HepG2 (cell line): Measurements from ENCODE around the gene ZNF384. TPM values are rescaled to one million over a fixed set of nuclear protein-coding genes. Genes with fewer than 3 reads are reported as not detected.

Source experiments
- AGO1 ChIP-seq: fragments of 200-400 bp; formaldehyde crosslinking; IDR thresholded peaks from 2 replicates; pipeline ENCODE4 v1.6.1; 2017; ENCODE audit warnings: mild to moderate bottlenecking, low read depth, low read length, moderate library complexity; ENCODE audit not compliant: poor library complexity, severe bottlenecking
- ARNTL ChIP-seq: sonication (generic); formaldehyde crosslinking; IDR thresholded peaks from 2 replicates; pipeline ENCODE4 v1.4.0; 2020; ENCODE audit warnings: mild to moderate bottlenecking, missing genetic modification reagents
- GATA4 ChIP-seq: sonication (generic); IDR thresholded peaks from 2 replicates; pipeline ENCODE4 v1.6.1; 2016; ENCODE audit warnings: antibody characterized with exemption, low read depth, borderline replicate concordance
- GTF2F1 ChIP-seq: fragments of 150-350 bp; IDR thresholded peaks from 2 replicates; pipeline ENCODE4 v1.6.1; 2014; ENCODE audit warnings: low read length
- MBNL3 ChIP-seq: fragments of 250-450 bp; sonication (Bioruptor Pico); conservative IDR thresholded peaks from 2 replicates; pipeline ENCODE4 v1.8.0; 2022; ENCODE audit warnings: mild to moderate bottlenecking, inconsistent platforms
- ZFP62 ChIP-seq: sonication (generic); formaldehyde crosslinking; IDR thresholded peaks from 2 replicates; pipeline ENCODE4 v1.4.0; 2020; ENCODE audit warnings: missing genetic modification reagents
- ZNF121 ChIP-seq: sonication (generic); formaldehyde crosslinking; IDR thresholded peaks from 2 replicates; pipeline ENCODE4 v1.5.0; 2020; ENCODE audit warnings: mild to moderate bottlenecking, missing genetic modification reagents
- ZNF20 ChIP-seq: sonication (generic); formaldehyde crosslinking; IDR thresholded peaks from 2 replicates; pipeline ENCODE4 v1.4.0; 2020; ENCODE audit warnings: mild to moderate bottlenecking, moderate library complexity, missing genetic modification reagents
- ZNF614 ChIP-seq: IDR thresholded peaks from 2 replicates; pipeline ENCODE4 v1.6.1; 2018; ENCODE audit warnings: missing biosample characterization, missing genetic modification reagents, inconsistent platforms, borderline replicate concordance
- ZSCAN30 ChIP-seq: sonication (generic); formaldehyde crosslinking; IDR thresholded peaks from 2 replicates; pipeline ENCODE4 v1.5.0; 2020; ENCODE audit warnings: mild to moderate bottlenecking, missing genetic modification reagents
- polyA plus RNA-seq, 8 experiments: library from polyadenylated mRNA; depleted of rRNA in 3 of 8; stranded (reverse) in 7 of 8; unstranded in 1 of 8; fragments of >200 nt; fragmentation: Illumina TruSeq in 4 of 8; extraction: Trizol in 4 of 8; gene quantifications; 2 replicates each; pipeline versions ENCODE4 v1.2.1 to v1.2.3, GENCODE V29; 2011 to 2016; ENCODE audit warnings: low read depth in 4 of 8, missing spikeins in 1 of 8, mixed read lengths in 1 of 8; ENCODE audit not compliant: insufficient read depth in 1 of 8
- total RNA-seq, 5 experiments: library from RNA; depleted of rRNA; stranded (reverse); fragments of >200 nt; fragmentation: Illumina TruSeq; extraction: Trizol; gene quantifications; 2 replicates each; pipeline ENCODE4 v1.2.3, GENCODE V29; 2016; ENCODE audit warnings: low read depth in 1 of 5
- TF ChIP-seq, protein P1 (sequence below): sonication (generic); formaldehyde crosslinking; IDR thresholded peaks from 2 replicates; pipeline ENCODE4 v1.5.0; 2020; ENCODE audit warnings: mild to moderate bottlenecking, missing genetic modification reagents
- TF ChIP-seq, protein P2 (sequence below): IDR thresholded peaks from 2 replicates; pipeline ENCODE4 v1.6.1; 2018; ENCODE audit warnings: missing genetic modification reagents
- TF ChIP-seq, protein P3 (sequence below): sonication (generic); formaldehyde crosslinking; IDR thresholded peaks from 2 replicates; pipeline ENCODE4 v1.4.0; 2020; ENCODE audit warnings: mild to moderate bottlenecking, missing genetic modification reagents, borderline replicate concordance
- TF ChIP-seq, protein P4 (sequence below): sonication (generic); formaldehyde crosslinking; IDR thresholded peaks from 2 replicates; pipeline ENCODE4 v1.8.0; 2022; ENCODE audit warnings: mild to moderate bottlenecking, missing genetic modification reagents

The ZNF384 gene
- total and polyA plus RNA-seq, 2 of the 13 experiments (the other 11 are each of a cell fraction or from before 2014, with no cell fraction given), result 23.6 to 55.3 TPM

DNA sequence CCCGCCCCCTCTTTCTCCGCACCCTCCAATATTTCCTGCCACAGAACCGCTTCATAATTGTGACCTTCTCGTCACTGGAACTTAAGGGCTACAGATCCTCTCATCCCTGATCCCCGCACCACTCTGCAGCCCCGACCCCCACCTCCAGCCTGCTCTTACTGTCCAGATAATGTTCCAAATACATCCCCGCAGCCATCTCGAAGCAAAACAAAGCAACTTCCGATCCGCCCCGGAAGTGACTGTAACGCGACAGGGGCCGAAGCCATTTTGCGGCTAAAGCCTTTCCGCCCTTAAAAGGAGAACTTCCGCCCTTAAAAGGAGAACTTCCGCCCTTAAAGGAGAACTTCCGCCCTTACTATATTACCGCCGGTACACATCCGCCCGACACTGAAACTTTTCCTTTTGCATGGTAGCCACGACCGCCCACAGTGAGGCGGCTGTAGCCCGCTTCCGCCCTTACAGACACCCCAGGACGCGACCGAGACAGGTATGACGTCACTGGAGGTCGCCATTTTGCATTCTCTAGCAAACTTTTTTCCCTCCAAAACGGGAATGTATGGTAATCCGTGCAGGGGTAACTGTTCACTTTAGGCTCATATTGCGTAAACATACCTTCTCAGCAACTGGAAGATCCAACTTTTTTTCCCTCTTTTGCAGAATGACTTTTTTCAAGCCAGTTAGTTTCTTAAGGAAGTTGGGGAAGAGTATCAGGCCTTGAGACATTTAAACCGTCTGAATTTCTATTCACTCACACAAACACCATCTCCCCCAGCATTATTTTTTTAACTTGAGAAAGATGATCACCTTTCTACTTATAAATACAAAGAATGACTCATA lies 26.1 kb downstream of the ZNF384 start, which contains the start of gene ING4 (continued):
- TF ChIP-seq ZNF20 (no peak), ARNTL (CRISPR knock-in tag) (no peak), ZNF614 (CRISPR knock-in tag) (no peak; the same call in 1 of the 2 replicates), AGO1 (no peak), ZNF121 (no peak), ZSCAN30 (CRISPR knock-in tag) (0 out of 2 replicates have a peak, but pooled peaks have one; percentile 65), MBNL3 (CRISPR knock-in tag) (no peak), ZFP62 (CRISPR knock-in tag) (no peak), GTF2F1 (no peak), GATA4 (no peak)
- TF ChIP-seq, protein P1, sequence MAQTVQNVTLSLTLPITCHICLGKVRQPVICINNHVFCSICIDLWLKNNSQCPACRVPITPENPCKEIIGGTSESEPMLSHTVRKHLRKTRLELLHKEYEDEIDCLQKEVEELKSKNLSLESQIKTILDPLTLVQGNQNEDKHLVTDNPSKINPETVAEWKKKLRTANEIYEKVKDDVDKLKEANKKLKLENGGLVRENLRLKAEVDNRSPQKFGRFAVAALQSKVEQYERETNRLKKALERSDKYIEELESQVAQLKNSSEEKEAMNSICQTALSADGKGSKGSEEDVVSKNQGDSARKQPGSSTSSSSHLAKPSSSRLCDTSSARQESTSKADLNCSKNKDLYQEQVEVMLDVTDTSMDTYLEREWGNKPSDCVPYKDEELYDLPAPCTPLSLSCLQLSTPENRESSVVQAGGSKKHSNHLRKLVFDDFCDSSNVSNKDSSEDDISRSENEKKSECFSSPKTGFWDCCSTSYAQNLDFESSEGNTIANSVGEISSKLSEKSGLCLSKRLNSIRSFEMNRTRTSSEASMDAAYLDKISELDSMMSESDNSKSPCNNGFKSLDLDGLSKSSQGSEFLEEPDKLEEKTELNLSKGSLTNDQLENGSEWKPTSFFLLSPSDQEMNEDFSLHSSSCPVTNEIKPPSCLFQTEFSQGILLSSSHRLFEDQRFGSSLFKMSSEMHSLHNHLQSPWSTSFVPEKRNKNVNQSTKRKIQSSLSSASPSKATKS (CRISPR knock-in tag), result peak; percentile 88; the same call in 1 of the 2 replicates
- TF ChIP-seq, protein P2, sequence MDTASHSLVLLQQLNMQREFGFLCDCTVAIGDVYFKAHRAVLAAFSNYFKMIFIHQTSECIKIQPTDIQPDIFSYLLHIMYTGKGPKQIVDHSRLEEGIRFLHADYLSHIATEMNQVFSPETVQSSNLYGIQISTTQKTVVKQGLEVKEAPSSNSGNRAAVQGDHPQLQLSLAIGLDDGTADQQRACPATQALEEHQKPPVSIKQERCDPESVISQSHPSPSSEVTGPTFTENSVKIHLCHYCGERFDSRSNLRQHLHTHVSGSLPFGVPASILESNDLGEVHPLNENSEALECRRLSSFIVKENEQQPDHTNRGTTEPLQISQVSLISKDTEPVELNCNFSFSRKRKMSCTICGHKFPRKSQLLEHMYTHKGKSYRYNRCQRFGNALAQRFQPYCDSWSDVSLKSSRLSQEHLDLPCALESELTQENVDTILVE (CRISPR knock-in tag), result peak; percentile 72; the same call in 1 of the 2 replicates
- TF ChIP-seq, protein P3, sequence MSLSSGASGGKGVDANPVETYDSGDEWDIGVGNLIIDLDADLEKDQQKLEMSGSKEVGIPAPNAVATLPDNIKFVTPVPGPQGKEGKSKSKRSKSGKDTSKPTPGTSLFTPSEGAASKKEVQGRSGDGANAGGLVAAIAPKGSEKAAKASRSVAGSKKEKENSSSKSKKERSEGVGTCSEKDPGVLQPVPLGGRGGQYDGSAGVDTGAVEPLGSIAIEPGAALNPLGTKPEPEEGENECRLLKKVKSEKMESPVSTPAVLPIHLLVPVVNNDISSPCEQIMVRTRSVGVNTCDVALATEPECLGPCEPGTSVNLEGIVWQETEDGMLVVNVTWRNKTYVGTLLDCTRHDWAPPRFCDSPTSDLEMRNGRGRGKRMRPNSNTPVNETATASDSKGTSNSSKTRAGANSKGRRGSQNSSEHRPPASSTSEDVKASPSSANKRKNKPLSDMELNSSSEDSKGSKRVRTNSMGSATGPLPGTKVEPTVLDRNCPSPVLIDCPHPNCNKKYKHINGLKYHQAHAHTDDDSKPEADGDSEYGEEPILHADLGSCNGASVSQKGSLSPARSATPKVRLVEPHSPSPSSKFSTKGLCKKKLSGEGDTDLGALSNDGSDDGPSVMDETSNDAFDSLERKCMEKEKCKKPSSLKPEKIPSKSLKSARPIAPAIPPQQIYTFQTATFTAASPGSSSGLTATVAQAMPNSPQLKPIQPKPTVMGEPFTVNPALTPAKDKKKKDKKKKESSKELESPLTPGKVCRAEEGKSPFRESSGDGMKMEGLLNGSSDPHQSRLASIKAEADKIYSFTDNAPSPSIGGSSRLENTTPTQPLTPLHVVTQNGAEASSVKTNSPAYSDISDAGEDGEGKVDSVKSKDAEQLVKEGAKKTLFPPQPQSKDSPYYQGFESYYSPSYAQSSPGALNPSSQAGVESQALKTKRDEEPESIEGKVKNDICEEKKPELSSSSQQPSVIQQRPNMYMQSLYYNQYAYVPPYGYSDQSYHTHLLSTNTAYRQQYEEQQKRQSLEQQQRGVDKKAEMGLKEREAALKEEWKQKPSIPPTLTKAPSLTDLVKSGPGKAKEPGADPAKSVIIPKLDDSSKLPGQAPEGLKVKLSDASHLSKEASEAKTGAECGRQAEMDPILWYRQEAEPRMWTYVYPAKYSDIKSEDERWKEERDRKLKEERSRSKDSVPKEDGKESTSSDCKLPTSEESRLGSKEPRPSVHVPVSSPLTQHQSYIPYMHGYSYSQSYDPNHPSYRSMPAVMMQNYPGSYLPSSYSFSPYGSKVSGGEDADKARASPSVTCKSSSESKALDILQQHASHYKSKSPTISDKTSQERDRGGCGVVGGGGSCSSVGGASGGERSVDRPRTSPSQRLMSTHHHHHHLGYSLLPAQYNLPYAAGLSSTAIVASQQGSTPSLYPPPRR (CRISPR knock-in tag), result no peak
- TF ChIP-seq, protein P4, sequence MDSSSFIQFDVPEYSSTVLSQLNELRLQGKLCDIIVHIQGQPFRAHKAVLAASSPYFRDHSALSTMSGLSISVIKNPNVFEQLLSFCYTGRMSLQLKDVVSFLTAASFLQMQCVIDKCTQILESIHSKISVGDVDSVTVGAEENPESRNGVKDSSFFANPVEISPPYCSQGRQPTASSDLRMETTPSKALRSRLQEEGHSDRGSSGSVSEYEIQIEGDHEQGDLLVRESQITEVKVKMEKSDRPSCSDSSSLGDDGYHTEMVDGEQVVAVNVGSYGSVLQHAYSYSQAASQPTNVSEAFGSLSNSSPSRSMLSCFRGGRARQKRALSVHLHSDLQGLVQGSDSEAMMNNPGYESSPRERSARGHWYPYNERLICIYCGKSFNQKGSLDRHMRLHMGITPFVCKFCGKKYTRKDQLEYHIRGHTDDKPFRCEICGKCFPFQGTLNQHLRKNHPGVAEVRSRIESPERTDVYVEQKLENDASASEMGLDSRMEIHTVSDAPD (CRISPR knock-in tag), result no peak; the same call in 1 of the 2 replicates
